Measurements from ENCODE around the gene PRPSAP1.

DNA sequence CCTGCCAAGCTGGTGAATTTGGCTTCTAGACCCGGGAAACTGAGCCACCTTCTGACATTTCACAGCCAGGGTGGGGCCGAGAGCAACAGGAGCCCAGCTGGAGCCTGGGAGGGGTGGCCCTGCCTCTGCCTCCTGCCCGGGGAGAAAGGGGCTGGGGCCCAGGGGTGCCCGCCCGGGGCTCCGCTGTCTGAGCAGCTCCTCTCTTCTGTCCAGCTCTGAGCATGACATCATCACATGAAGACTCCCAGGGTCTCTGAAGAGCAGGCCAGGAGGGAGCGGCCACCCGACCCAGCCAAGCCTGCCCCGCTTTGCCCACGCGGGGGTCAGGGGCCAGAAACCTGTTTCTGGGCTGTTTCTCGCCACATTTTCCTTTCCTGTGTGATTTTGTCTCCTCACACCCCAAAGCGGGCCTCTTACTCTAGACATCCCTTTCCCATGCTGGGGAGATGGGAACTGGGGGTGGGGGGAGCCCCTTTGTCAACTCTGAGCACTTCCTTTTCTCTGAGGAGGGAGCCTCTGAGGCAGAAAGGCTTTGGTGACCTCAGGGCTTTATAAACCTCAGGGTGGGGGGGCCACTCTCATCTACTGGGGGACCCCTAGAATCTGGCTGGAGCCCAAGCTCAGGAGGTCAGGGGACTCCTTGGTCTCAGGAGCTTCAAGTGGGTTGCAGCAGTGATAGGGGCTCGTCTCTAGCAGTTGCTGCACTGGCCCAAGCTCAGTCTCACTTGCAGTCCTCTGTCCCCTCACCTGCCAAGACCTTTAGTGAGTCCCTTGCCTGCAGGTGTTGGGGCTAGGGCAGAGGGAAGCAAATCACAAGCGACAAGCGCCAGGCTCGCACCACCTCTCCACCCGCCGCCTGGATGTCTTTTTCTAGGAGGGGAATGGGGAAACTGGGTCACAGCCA is 80.9 kb downstream of the PRPSAP1 start:
- TF ChIP-seq, protein P1, sequence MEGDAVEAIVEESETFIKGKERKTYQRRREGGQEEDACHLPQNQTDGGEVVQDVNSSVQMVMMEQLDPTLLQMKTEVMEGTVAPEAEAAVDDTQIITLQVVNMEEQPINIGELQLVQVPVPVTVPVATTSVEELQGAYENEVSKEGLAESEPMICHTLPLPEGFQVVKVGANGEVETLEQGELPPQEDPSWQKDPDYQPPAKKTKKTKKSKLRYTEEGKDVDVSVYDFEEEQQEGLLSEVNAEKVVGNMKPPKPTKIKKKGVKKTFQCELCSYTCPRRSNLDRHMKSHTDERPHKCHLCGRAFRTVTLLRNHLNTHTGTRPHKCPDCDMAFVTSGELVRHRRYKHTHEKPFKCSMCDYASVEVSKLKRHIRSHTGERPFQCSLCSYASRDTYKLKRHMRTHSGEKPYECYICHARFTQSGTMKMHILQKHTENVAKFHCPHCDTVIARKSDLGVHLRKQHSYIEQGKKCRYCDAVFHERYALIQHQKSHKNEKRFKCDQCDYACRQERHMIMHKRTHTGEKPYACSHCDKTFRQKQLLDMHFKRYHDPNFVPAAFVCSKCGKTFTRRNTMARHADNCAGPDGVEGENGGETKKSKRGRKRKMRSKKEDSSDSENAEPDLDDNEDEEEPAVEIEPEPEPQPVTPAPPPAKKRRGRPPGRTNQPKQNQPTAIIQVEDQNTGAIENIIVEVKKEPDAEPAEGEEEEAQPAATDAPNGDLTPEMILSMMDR (IDR thresholded peaks at IDR 0.05), result no peak
- TF ChIP-seq EP300 (IDR thresholded peaks at IDR 0.05; ENCODE audit: borderline replicate concordance in 1 of 2, low read depth in 1 of 2, low read length in 1 of 2) (no peak), POLR2AphosphoS5 (IDR thresholded peaks at IDR 0.05; ENCODE audit: low read depth, low read length) (no peak), EZH2phosphoT487 (IDR thresholded peaks at IDR 0.05; ENCODE audit: borderline replicate concordance, low read depth) (no peak), TAF1 (IDR thresholded peaks at IDR 0.05; ENCODE audit: borderline replicate concordance, low read depth, low read length) (no peak), GATA2 (CRISPR knock-in tag; IDR thresholded peaks at IDR 0.05) (no peak), SIN3A (IDR thresholded peaks at IDR 0.05; ENCODE audit: borderline replicate concordance, low read depth, low read length) (no peak), RAD21 (IDR thresholded peaks at IDR 0.05; ENCODE audit: low read length) (no peak), YY1 (IDR thresholded peaks at IDR 0.05; ENCODE audit: low read depth) (no peak)
- TF ChIP-seq, protein P2, sequence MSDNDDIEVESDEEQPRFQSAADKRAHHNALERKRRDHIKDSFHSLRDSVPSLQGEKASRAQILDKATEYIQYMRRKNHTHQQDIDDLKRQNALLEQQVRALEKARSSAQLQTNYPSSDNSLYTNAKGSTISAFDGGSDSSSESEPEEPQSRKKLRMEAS (IDR thresholded peaks at IDR 0.05; ENCODE audit: low read depth), result no peak
- TF ChIP-seq, protein P3, sequence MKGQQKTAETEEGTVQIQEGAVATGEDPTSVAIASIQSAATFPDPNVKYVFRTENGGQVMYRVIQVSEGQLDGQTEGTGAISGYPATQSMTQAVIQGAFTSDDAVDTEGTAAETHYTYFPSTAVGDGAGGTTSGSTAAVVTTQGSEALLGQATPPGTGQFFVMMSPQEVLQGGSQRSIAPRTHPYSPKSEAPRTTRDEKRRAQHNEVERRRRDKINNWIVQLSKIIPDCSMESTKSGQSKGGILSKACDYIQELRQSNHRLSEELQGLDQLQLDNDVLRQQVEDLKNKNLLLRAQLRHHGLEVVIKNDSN (IDR thresholded peaks at IDR 0.05; ENCODE audit: borderline replicate concordance, low read depth), result no peak
- TF ChIP-seq, protein P4, sequence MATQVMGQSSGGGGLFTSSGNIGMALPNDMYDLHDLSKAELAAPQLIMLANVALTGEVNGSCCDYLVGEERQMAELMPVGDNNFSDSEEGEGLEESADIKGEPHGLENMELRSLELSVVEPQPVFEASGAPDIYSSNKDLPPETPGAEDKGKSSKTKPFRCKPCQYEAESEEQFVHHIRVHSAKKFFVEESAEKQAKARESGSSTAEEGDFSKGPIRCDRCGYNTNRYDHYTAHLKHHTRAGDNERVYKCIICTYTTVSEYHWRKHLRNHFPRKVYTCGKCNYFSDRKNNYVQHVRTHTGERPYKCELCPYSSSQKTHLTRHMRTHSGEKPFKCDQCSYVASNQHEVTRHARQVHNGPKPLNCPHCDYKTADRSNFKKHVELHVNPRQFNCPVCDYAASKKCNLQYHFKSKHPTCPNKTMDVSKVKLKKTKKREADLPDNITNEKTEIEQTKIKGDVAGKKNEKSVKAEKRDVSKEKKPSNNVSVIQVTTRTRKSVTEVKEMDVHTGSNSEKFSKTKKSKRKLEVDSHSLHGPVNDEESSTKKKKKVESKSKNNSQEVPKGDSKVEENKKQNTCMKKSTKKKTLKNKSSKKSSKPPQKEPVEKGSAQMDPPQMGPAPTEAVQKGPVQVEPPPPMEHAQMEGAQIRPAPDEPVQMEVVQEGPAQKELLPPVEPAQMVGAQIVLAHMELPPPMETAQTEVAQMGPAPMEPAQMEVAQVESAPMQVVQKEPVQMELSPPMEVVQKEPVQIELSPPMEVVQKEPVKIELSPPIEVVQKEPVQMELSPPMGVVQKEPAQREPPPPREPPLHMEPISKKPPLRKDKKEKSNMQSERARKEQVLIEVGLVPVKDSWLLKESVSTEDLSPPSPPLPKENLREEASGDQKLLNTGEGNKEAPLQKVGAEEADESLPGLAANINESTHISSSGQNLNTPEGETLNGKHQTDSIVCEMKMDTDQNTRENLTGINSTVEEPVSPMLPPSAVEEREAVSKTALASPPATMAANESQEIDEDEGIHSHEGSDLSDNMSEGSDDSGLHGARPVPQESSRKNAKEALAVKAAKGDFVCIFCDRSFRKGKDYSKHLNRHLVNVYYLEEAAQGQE (IDR thresholded peaks at IDR 0.05; ENCODE audit: low read depth, low read length), result no peak

Data from SK-N-SH (cell line).